GM19099 (cell line): Measurements from ENCODE around the gene CENPB.

Source experiments
- POLR2A ChIP-seq: IDR thresholded peaks from 3 replicates; pipeline ENCODE4 v1.6.1; 2011; ENCODE audit warnings: low read depth; ENCODE audit not compliant: insufficient read length; ENCODE audit errors: extremely low read depth

CENPB gene

GRCh38 chr20:3763671-3764601 lies 22.6 kb downstream of the CENPB start:
- TF ChIP-seq POLR2A: no peak

GRCh38 chr20:3760655-3761348 lies 25.7 kb downstream of the CENPB start:
- no peak for TF ChIP-seq POLR2A

GRCh38 chr20:3759884-3760283 lies 26.7 kb downstream of the CENPB start:
- no peak for TF ChIP-seq POLR2A

GRCh38 chr20:3759316-3759823 lies 27.2 kb downstream of the CENPB start:
- no peak for TF ChIP-seq POLR2A

- no peak for TF ChIP-seq POLR2A
Measured at GRCh38 chr20:3758566-3758965, 28.0 kb downstream of the CENPB start.

GRCh38 chr20:3757268-3757667 lies 29.3 kb downstream of the CENPB start:
- no peak for TF ChIP-seq POLR2A

GRCh38 chr20:3755814-3756480 lies 30.6 kb downstream of the CENPB start:
- no peak for TF ChIP-seq POLR2A

GRCh38 chr20:3755269-3755668 lies 31.3 kb downstream of the CENPB start:
- TF ChIP-seq POLR2A: no peak

GRCh38 chr20:3754276-3754630 lies 32.3 kb downstream of the CENPB start:
- TF ChIP-seq POLR2A: no peak

GRCh38 chr20:3753501-3754275 lies 32.9 kb downstream of the CENPB start:
- no peak for TF ChIP-seq POLR2A

GRCh38 chr20:3753098-3753497 lies 33.4 kb downstream of the CENPB start:
- no peak for TF ChIP-seq POLR2A

- TF ChIP-seq POLR2A: no peak
Measured at GRCh38 chr20:3752386-3752759, 34.2 kb downstream of the CENPB start.

- TF ChIP-seq POLR2A: no peak
Measured at GRCh38 chr20:3751675-3752385, 34.7 kb downstream of the CENPB start.

- no peak for TF ChIP-seq POLR2A
Measured at GRCh38 chr20:3751305-3751674, 35.2 kb downstream of the CENPB start.
